ENCODE data around the gene BCAP31. TPM values are rescaled to one million over a fixed set of nuclear protein-coding genes. Genes with fewer than 3 reads are reported as not detected.
"Not testable (repeated sequence)": the region's sequence is repeated elsewhere in the genome, so short reads cannot be mapped to it uniquely, and the experiment has no call there.

BCAP31 gene
- total RNA-seq, 2 experiments from 2014 or later: 42.1 to 43.1 TPM

DNA sequence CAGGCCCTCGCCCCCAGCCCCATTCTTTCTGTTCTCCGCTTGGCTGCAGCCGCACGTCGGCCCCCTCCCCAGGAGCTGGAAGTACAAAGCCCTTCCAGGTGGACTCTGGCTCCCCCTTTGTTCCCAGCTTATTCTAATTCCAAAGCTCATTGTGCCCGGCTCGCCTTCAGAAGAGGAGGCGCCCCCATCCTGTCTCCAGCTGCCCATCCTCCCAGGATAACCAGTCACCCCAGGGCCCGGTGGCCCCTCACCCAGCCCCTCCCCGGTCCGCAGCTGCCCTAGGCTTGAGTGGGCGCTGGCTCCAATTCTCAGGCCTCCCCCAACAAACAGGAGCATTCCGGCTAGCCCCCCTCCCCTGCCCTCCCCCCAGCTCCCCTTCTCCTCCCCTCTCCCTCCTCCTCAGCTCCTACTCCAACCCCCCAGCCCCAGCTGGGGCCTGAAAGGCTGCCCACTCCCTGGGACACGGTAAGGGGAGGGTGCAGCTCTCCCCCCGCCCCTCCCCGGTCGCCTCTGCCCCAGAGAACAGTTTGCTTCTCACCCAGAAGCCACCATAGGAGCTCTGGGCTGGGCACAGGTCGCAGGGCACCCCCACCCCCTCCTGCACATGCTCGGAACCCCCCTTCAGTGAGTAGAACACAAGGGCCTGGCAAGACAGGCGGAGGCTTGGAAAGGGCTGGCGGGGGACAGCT is 39.6 kb downstream of the BCAP31 start:
- H3K36me3 Mint-ChIP-seq (ENCODE audit: low read depth): no peaks in the 10 kb centered on the region
- TF ChIP-seq CTCF (IDR thresholded peaks at IDR 0.05): no peak
- Histone ChIP-seq H3K36me3 (ENCODE audit: insufficient read depth, low read length) (no peaks in the 10 kb centered on the region), H3K9me3 (ENCODE audit: control insufficient read depth in 1 of 2, insufficient read depth in 1 of 2, low read length in 2 of 2) (no peaks in the 10 kb centered on the region), H3K27ac (ENCODE audit: low read depth in 1 of 2, low read length in 2 of 2) (no peak overlapping the region), H3K4me1 (ENCODE audit: insufficient read depth, low read length) (peaks cover 5% of the 10 kb centered on the region), H3K4me3 (ENCODE audit: low read length) (no peak overlapping the region), H3K27me3 (ENCODE audit: control insufficient read depth in 1 of 2, insufficient read depth in 2 of 2, low read length in 2 of 2) (peaks cover 0 to under 1% of the 10 kb centered on the region in 2 experiments)
- ATAC-seq (ENCODE audit: poor library complexity) (no peak), DNase-seq (no peak)
- no peak overlapping the region for H3K4me3 Mint-ChIP-seq
- H3K27me3 Mint-ChIP-seq: peaks cover 10% of the 10 kb centered on the region
- no peaks in the 10 kb centered on the region for H3K9me3 Mint-ChIP-seq
- H3K27ac Mint-ChIP-seq: no peak overlapping the region
- no peaks in the 10 kb centered on the region for H3K4me1 Mint-ChIP-seq (ENCODE audit: low read depth)
- intact Hi-C loops (cut with DNase I, micrococcal nuclease): loop anchor here in 1 of 2 experiments (5.0 to 10.0 kb wide), 2 partner anchors 70 to 268 kb away; no protein-coding TSS in a partner anchor
- ChIA-PET POLR2A (no interaction called here), CTCF (no interaction called here)

DNA sequence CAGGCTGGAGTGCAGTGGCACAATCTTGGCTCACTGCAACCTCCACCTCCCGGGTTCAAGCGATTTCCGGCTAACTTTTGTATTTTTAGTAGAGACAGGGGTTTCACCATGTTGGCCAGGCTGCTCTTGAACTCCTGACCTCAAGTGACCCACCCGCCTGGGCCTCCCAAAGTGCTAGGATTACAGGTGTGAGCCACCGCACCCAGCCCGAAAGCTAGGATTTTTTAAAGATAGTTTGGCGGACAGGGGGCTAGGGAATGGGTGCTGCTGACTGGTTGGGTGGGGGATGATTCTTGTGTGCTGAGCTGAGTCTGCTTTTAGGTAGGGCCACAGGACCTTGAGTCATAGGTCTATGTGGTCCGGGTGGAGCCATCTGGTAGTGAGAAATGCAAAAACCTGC is 40.7 kb downstream of the BCAP31 start:
- POLR2A ChIA-PET; H3K9me3 ChIP-seq (ENCODE audit: control insufficient read depth in 1 of 2, insufficient read depth in 1 of 2, low read length in 2 of 2); H3K36me3 ChIP-seq (ENCODE audit: insufficient read depth, low read length); H3K4me3 Mint-ChIP-seq; H3K9me3 Mint-ChIP-seq; H3K4me1 Mint-ChIP-seq (ENCODE audit: low read depth); H3K27ac ChIP-seq (ENCODE audit: low read depth in 1 of 2, low read length in 2 of 2); H3K27ac Mint-ChIP-seq; CTCF ChIA-PET; DNase-seq; ATAC-seq (ENCODE audit: poor library complexity); H3K4me1 ChIP-seq (ENCODE audit: insufficient read depth, low read length); H3K27me3 ChIP-seq (ENCODE audit: control insufficient read depth in 1 of 2, insufficient read depth in 2 of 2, low read length in 2 of 2); H3K36me3 Mint-ChIP-seq (ENCODE audit: low read depth); H3K4me3 ChIP-seq (ENCODE audit: low read length); H3K27me3 Mint-ChIP-seq: not testable (repeated sequence)
- intact Hi-C loops (cut with DNase I, micrococcal nuclease): loop anchor here in 1 of 2 experiments (10.0 kb wide), 1 partner anchor 71 kb away; no protein-coding TSS in a partner anchor

GRCh38 chrX:153681175-153681574 is 43.0 kb downstream of the BCAP31 start:
- DNase-seq (no peak), ATAC-seq (ENCODE audit: poor library complexity) (no peak)
- Mint-ChIP-seq H3K4me1 (ENCODE audit: low read depth) (no peaks in the 10 kb centered on the region), H3K27ac (no peak overlapping the region), H3K36me3 (ENCODE audit: low read depth) (no peaks in the 10 kb centered on the region), H3K9me3 (no peaks in the 10 kb centered on the region), H3K27me3 (peaks cover 7% of the 10 kb centered on the region), H3K4me3 (no peak overlapping the region)
- ChIA-PET CTCF (no interaction called here), POLR2A (no interaction called here)
- intact Hi-C loops (cut with DNase I, micrococcal nuclease): loop anchor here in 1 of 2 experiments (10.0 kb wide), 1 partner anchor 74 kb away; no protein-coding TSS in a partner anchor
- Histone ChIP-seq H3K36me3 (ENCODE audit: insufficient read depth, low read length) (no peaks in the 10 kb centered on the region), H3K9me3 (ENCODE audit: control insufficient read depth in 1 of 2, insufficient read depth in 1 of 2, low read length in 2 of 2) (no peaks in the 10 kb centered on the region), H3K27me3 (ENCODE audit: control insufficient read depth in 1 of 2, insufficient read depth in 2 of 2, low read length in 2 of 2) (no peaks in the 10 kb centered on the region), H3K4me3 (ENCODE audit: low read length) (no peak overlapping the region), H3K27ac (ENCODE audit: low read depth in 1 of 2, low read length in 2 of 2) (no peak overlapping the region), H3K4me1 (ENCODE audit: insufficient read depth, low read length) (no peaks in the 10 kb centered on the region)
- TF ChIP-seq CTCF (IDR thresholded peaks at IDR 0.05): no peak
